GM18502 (cell line): ENCODE results near the gene C12orf75.
"Not testable (repeated sequence)": the region's sequence is repeated elsewhere in the genome, so short reads cannot be mapped to it uniquely, and the experiment has no call there.

Source experiments
- ATAC-seq: cut with Tn5 transposase; IDR thresholded peaks from one replicate; pipeline ENCODE4 v1.9.1; 2021; ENCODE audit warnings: mild to moderate bottlenecking; ENCODE audit not compliant: unreplicated experiment, poor library complexity

Gene C12orf75

GRCh38 chr12:105308839-105309238, 21.7 kb upstream of the C12orf75 start:
- not testable (repeated sequence) for ATAC-seq

GRCh38 chr12:105309384-105309783, 21.1 kb upstream of the C12orf75 start:
- ATAC-seq, result not testable (repeated sequence)

- ATAC-seq, result not testable (repeated sequence)
Measured at GRCh38 chr12:105310476-105311085, 19.9 kb upstream of the C12orf75 start.

- ATAC-seq, result not testable (repeated sequence)
Measured at GRCh38 chr12:105311936-105312335, 18.6 kb upstream of the C12orf75 start.

DNA sequence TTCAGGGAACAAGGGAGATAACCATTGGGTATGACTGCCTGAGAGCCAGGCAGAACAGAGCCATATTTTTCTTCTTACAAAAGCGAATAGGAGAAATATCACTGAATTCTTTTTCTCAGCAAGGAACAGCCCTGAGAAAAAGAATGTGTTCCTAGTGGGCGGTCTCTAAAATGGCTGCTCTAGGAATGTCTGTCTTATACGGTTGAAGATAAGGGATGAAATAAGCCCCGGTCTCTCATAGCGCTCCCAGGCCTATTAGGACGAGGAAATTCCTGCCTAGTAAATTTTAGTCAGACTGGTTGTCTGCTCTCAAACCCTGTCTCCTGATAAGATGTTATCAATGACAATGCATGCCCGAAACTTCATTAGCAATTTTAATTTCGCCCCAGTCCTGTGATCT, 16.7 kb upstream of the C12orf75 start:
- not testable (repeated sequence) for ATAC-seq

GRCh38 chr12:105315130-105315529, 15.4 kb upstream of the C12orf75 start:
- ATAC-seq, result no peak

GRCh38 chr12:105315726-105316125, 14.8 kb upstream of the C12orf75 start:
- ATAC-seq, result no peak

GRCh38 chr12:105316931-105317852, 13.3 kb upstream of the C12orf75 start:
- no peak for ATAC-seq

DNA sequence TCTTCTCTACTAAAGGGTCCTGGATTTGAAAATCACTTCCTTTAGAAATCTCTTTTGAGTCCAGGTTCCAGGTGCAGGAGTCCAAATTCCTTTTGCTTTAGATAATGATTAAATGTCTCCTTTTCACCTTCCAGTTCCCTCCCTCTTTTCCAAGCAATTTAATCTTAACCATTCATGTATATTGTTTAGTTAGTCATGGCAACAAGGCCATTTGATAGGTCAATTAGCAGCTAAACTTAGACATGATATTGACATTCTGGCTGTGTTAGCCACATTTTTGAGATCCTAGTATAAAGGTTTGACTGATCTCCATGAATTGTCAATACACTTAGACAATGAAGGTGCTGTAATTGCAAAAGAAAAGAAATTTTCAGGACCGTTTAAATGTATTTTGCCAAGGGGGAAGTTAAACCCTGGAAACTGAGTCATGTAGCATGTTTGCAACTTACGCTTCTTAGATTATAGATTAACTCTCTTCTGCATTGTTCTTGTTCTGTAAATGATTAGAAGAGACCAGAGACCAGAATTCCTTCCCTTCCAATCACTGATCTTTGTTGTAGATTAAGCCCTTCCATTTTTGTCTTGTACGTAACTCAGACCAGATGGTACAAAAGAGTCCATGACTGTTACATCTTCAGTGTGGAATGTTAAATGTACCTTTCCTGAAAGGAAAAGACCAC, 12.4 kb upstream of the C12orf75 start:
- ATAC-seq, result no peak

- ATAC-seq, result no peak
Measured at GRCh38 chr12:105318651-105319483, 11.6 kb upstream of the C12orf75 start.

GRCh38 chr12:105319691-105320209, 10.7 kb upstream of the C12orf75 start:
- ATAC-seq, result no peak

DNA sequence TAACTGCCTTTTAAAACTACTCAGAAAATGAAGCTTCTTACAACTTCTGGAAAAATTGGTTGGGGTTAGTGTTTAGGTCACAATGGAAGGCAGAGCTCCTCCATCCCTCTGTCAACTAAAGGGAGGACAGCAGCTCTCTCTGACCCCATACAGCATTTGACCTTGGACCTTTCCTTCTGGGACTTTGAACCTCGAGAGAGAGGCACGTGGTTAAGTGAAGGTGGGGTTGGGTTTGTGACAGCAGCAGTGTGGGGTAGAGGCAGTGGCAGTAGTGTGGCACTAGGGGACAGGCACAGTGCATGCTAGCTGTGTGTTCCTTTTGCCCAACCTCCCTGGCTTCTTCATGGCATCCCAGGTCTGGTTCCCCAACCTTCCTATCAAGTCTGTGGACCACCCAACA, 9.4 kb upstream of the C12orf75 start:
- no peak for ATAC-seq

DNA sequence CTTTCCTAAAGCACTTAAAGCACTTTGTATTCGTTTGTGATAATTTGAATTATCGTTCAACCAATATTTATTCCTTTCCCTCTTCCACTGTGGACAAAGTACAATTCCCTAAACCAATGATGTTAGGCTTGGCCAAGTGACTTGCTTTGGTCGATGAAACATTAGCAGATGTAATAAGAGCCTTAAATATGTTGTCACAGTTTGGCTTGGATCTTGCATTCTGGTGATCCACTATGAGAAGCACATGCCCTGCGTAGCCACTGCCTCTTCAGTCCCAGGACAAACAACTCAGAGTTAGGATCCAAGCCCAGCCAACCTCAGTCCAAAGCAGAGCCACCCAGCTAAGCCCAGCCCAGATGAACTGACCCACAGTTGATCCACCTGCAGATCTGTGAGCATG, 8.4 kb upstream of the C12orf75 start:
- no peak for ATAC-seq

GRCh38 chr12:105324704-105325103, 5.8 kb upstream of the C12orf75 start:
- no peak for ATAC-seq

DNA sequence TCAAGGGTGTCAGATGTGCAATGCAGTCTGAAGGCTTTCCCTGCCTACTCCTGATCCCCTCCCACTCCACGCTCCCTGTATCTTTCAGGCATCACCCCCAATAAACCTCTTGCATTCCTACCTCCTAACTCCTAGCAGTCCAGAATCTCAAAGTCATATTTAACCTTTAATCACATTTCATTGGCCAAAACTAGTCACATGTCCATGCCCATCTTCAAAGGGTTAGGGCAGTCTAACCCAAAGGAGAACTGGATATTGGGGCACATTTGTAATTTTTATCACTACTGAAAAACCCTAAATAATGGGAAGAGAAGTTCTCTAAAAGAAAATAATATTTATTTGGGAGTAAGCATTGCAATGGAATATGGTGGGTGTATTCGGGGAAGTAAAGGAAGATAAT, 5.4 kb upstream of the C12orf75 start:
- no peak for ATAC-seq

- ATAC-seq, result no peak
Measured at GRCh38 chr12:105329926-105330282, 587 bp upstream of the C12orf75 start.

- peak; percentile 29 for ATAC-seq
Measured at GRCh38 chr12:105330931-105331804, 677 bp downstream of the C12orf75 start.

GRCh38 chr12:105331805-105332251, 1.3 kb downstream of the C12orf75 start:
- no peak for ATAC-seq

DNA sequence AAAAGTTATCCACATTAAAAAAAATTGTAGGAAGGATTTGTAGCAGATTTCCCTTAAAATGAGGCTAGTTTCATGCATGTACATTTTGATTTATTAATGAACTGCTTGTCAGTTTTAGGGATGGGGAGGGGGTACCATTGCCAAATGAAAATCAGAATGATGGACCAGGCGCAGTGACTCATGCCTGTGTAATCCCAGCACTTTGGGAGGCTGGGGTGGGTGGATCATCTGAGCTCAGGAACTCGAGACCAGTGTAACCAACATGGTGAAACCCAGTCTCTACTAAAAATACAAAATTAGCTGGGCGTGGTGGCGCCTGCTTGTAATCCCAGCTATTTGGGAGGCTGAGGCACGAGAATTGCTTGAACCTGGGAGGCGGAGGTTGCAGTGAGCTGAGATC, 1.8 kb downstream of the C12orf75 start:
- ATAC-seq, result not testable (repeated sequence)
